Esophagus (tissue), 2 donors: ENCODE measurements around the gene SRP14. TPM values are rescaled to one million over a fixed set of nuclear protein-coding genes. Genes with fewer than 3 reads are reported as not detected.

Experiments
- H3K27ac ChIP-seq, 2 donors: one replicate each; pipeline ENCODE4 v1.5.1; 2013; ENCODE audit warnings: low read depth in 2 of 2, mild to moderate bottlenecking in 2 of 2, inconsistent platforms in 1 of 2, low read length in 1 of 2, moderate library complexity in 1 of 2
- H3K27me3 ChIP-seq, 2 donors: one replicate each; pipeline ENCODE4 v1.6.1; 2013; ENCODE audit warnings: low read length in 2 of 2, control low read depth in 1 of 2, mild to moderate bottlenecking in 1 of 2; ENCODE audit not compliant: insufficient read depth in 2 of 2, control insufficient read depth in 1 of 2
- H3K36me3 ChIP-seq, 2 donors: one replicate each; pipeline ENCODE4 v1.6.1; 2013; ENCODE audit warnings: low read length in 1 of 2; ENCODE audit not compliant: control insufficient read depth in 2 of 2, insufficient read depth in 2 of 2
- H3K4me1 ChIP-seq, 2 donors: one replicate each; pipeline ENCODE4 v1.6.1; 2013; ENCODE audit warnings: low read length in 1 of 2; ENCODE audit not compliant: control insufficient read depth in 2 of 2, insufficient read depth in 2 of 2
- H3K4me3 ChIP-seq, 2 donors: one replicate each; pipeline ENCODE4 v1.5.1; 2013; ENCODE audit warnings: low read length in 2 of 2, mild to moderate bottlenecking in 2 of 2, low read depth in 1 of 2, moderate library complexity in 1 of 2
- H3K9me3 ChIP-seq, 2 donors: one replicate each; pipeline ENCODE4 v1.6.1; 2013; ENCODE audit warnings: mild to moderate bottlenecking in 2 of 2, low read depth in 1 of 2, low read length in 1 of 2, moderate library complexity in 1 of 2; ENCODE audit not compliant: control insufficient read depth in 2 of 2, insufficient read depth in 1 of 2
- WGBS, 2 donors: extraction: QIAGEN DNeasy Blood & Tissue Kit; methylation state at CpG; one replicate each; pipeline ENCODE4 v1.1.7; 2013; 5-methylcytosine and 5-hydroxymethylcytosine counted together
- polyA plus RNA-seq, 2 donors: library from polyadenylated mRNA; stranded (reverse); fragments of 200-250 nt; gene quantifications; one replicate each; pipeline ENCODE4 v1.2.3, GENCODE V29; 2013
- donor health status: healthy with polysubstance abuse.
- donor health status: Bipolar disorder and iron deficiency.

SRP14 gene
- polyA plus RNA-seq, 2 donors = 257 to 441 TPM

DNA sequence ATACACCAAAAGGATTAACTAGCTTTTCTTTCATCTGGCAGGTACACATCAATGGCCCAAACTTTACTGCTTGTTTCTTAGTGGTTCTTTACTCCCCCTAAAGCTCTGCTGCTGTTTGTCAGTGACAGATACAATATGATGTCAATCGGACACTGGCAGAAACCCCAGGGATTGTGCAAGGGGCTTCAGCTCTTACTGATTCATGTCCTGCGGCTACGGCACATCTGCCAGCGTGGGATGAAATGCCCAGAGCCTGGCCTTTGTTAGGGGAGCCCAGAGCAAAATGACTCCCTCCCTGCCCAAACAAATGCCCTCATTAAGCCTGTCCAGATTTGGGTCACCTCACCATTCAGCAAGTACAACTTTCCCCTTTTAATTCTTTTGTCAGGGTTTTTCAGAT, 28.3 kb downstream of the SRP14 start:
- Histone ChIP-seq H3K4me3 (no peak overlapping the region), H3K27me3 (no peaks in the 10 kb centered on the region), H3K9me3 (peaks cover 0 to 7% of the 10 kb centered on the region in 2 donors), H3K4me1 (no peaks in the 10 kb centered on the region), H3K27ac (no peak overlapping the region), H3K36me3 (peaks cover 10 to 18% of the 10 kb centered on the region in 2 donors)
- WGBS, 2 donors = 87 to 91% methylated on average over 4 of the region's 4 CpGs

DNA sequence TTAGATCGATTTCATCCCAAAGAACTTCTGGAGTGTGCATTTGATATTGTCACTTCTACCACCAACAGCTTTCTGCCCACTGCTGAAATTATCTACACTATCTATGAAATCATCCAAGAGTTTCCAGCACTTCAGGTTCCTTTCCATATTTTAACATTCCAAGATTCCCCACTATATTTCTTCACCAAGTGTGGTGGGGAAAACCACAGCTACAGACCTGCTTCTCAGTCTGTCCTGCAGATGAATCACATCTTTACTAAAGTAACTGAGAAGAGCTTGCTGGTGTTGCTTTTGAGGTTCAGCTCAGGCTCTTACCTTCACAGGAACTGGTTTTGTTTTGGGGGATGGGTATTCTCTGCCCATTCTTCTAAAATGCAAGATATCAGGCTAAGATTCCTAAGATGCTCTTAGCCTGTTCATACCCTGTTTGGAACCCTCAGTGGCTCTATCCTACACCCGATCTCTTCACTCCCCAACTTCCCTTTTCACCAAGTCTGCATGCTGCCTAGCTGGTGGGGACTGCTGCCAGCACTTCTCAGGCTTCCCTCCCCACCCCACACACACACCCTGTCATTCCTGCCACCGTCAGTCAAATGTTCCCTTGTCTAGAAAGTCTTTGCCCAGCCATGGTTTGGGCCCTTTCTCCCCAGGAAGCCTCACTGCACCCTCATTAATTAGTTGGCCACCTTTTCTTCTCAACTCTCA, 30.8 kb downstream of the SRP14 start:
- 82 to 91% methylated on average over 3 of the region's 3 CpGs for WGBS, 2 donors
- Histone ChIP-seq H3K27me3 (no peaks in the 10 kb centered on the region), H3K4me1 (no peaks in the 10 kb centered on the region), H3K4me3 (no peak overlapping the region), H3K9me3 (no peaks in the 10 kb centered on the region), H3K36me3 (peaks cover 12 to 20% of the 10 kb centered on the region in 2 donors), H3K27ac (no peak overlapping the region)

DNA sequence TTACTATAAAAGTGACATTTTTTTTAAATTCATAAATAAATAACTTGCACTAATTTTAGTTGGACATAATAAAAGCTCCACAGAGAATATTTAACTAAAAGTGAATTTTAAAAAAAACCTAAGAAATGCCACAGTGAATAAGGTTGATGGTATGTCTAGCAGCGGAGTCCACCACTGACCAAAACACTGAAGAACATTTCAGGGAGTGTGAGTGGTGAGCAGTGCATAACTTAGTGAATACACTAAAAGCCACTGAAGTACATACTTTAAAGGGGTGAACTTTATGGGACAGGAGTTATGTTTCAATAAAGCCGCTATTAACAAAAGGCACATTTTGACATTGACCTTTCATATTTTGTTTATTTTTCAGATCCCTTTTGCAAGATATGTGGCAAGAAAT, 32.3 kb downstream of the SRP14 start:
- H3K36me3 ChIP-seq = peaks cover 12 to 25% of the 10 kb centered on the region in 2 donors
- H3K4me1 ChIP-seq = no peaks in the 10 kb centered on the region
- no peaks in the 10 kb centered on the region for H3K27me3 ChIP-seq
- WGBS, 2 donors = 94 to 95% methylated on average over 2 of the region's 2 CpGs
- H3K27ac ChIP-seq = no peak overlapping the region
- no peak overlapping the region for H3K4me3 ChIP-seq
- no peaks in the 10 kb centered on the region for H3K9me3 ChIP-seq

DNA sequence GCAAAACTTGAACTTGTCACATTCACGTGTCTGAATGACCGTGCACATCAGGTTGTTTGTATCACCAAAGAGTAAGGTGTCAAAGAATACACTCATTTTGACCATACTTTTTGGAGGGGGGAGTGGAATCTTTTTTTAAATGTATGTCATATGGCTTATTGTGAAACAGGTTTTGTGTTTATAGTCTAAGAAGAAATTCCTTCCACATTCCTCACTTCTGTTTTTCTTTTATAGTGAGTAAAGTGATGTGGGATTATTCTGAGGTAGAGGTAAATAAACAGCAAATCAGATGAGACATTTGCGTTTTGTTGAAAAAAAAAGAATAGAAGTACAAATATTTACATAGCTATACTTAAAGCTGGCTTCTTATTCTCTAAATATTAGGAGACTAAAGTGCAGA, 33.0 kb downstream of the SRP14 start:
- Histone ChIP-seq H3K4me1 (no peaks in the 10 kb centered on the region), H3K4me3 (no peak overlapping the region), H3K9me3 (no peaks in the 10 kb centered on the region), H3K36me3 (peaks cover 12 to 27% of the 10 kb centered on the region in 2 donors), H3K27ac (no peak overlapping the region), H3K27me3 (no peaks in the 10 kb centered on the region)
- 77 to 84% methylated on average over 3 of the region's 3 CpGs for WGBS, 2 donors

DNA sequence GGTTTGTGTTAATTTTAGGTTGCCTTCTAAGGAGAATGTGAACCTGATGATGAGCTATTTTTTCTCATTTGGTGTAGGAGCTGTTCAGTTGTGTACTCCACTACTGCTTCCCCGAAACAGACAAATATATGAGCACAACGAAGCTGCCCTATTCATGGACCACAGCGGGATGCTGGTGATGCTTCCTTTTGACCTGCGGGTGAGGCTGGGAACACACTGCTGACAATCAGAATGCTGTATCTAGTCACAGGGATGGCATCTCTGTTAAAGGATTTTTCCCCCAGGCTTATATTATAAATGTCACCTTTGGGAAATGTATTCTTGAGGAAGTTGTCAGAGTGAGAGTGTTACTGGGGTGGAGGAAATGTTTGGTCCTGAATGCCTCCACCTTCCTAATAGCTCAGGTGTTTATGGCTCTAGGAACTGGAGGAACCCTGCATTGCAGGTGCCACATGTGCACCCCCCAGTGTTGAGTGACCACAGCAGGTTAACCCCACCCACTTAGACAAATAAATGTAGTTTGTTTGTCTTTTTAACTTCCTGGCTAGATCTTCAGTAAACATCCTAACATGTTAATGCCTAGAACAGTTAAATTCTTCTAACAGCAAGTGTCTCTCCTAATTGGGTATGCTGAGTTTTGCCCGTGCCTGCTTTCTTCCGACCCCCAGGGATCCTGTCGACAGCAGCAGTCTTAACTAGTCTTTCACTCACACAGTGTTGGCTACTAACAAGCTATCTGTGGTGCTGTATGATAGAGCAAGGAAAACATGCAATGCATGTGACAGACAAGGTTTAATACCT, 35.7 kb downstream of the SRP14 start:
- Histone ChIP-seq H3K9me3 (no peaks in the 10 kb centered on the region), H3K27ac (no peak overlapping the region), H3K27me3 (no peaks in the 10 kb centered on the region), H3K4me1 (no peaks in the 10 kb centered on the region), H3K4me3 (no peak overlapping the region), H3K36me3 (peaks cover 10 to 21% of the 10 kb centered on the region in 2 donors)
- WGBS, 2 donors = 75 to 76% methylated on average over 7 of the region's 7 CpGs

DNA sequence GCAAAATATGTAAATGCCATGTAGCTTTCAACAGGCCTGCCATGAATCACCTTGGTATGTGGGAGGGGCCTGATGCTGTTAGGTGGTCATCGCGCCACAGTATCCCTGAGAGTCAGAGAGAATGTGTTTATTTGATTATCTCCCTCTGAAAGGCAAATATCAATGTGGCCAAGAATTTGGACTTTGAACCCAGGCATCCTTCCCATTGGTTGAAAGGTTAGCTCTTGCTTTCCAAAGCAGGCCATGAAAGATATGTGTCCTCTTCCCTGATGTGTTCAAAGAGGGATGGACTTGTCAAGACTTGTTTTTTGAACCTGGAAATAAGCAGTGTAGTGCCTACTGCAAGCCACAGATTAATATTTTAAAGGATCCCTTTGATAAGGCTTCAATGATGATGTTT, 36.7 kb downstream of the SRP14 start:
- Histone ChIP-seq H3K27me3 (no peaks in the 10 kb centered on the region), H3K4me3 (no peak overlapping the region), H3K36me3 (peaks cover 7 to 17% of the 10 kb centered on the region in 2 donors), H3K4me1 (no peaks in the 10 kb centered on the region), H3K9me3 (no peaks in the 10 kb centered on the region), H3K27ac (no peak overlapping the region)
- 76 to 92% methylated on average over 2 of the region's 2 CpGs for WGBS, 2 donors

DNA sequence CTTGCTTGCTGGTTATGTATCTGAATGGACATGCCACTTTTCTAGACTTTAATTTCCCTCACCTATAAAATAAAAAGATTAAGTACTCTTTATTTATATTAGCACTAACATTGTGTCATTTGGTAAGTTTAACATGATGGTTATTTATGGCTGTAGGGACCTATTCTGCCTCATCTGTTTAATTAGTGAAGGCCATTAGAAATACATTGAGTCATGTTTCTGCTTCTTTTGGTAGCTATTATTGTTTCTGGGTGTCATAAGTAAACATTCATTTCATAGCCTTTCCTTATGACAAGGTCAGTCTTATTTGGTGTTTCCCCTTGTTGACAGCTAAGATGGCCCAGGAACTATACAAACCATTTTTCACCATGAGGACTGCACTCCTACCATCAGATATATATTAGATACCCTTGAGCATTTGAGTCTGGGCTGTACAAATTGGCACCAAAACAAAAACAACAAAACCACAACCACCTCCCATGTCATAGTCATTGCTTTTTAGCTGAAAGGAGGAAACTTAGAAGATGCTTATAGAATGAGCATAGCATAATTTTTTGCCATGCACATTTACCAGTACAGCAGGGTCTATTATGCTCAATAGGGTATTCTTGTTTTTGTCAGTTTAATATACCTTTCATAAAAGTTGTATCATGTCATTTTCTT, 39.3 kb downstream of the SRP14 start:
- H3K27ac ChIP-seq = no peak overlapping the region
- H3K4me3 ChIP-seq = no peak overlapping the region
- peaks cover 0 to 15% of the 10 kb centered on the region in 2 donors for H3K36me3 ChIP-seq
- H3K4me1 ChIP-seq = no peaks in the 10 kb centered on the region
- H3K9me3 ChIP-seq = no peaks in the 10 kb centered on the region
- H3K27me3 ChIP-seq = no peaks in the 10 kb centered on the region

DNA sequence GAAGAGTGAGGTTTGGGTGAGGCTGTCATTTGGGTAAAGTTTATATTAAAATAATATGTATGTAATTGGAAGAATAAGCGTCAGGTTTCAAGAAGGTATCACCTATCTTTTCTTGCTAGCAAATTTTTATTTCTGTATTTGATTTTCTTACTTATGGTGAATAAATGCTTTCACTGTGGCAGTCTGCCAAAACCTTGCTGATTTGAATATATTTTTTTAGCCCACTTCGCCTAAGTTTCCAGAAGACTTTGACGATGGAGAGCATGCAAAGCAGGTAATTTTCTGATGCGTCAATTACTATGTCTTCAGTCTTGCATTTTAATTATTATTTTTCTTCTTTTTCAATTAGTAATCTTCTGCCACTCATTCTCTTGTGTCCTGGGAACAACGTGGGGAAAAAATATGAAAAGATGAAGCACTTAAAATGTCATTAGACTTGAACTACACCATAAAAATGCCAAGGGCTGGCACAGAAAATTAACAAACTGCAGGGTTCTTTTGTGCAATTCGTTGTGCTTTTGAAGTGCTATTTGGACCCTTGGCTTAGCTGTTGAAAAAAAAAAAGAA, 40.4 kb downstream of the SRP14 start:
- Histone ChIP-seq H3K27me3 (no peaks in the 10 kb centered on the region), H3K4me3 (no peak overlapping the region), H3K36me3 (peaks cover 0 to 20% of the 10 kb centered on the region in 2 donors), H3K27ac (no peak overlapping the region), H3K4me1 (no peaks in the 10 kb centered on the region), H3K9me3 (no peaks in the 10 kb centered on the region)
- WGBS, 2 donors = 74 to 83% methylated on average over 6 of the region's 6 CpGs

DNA sequence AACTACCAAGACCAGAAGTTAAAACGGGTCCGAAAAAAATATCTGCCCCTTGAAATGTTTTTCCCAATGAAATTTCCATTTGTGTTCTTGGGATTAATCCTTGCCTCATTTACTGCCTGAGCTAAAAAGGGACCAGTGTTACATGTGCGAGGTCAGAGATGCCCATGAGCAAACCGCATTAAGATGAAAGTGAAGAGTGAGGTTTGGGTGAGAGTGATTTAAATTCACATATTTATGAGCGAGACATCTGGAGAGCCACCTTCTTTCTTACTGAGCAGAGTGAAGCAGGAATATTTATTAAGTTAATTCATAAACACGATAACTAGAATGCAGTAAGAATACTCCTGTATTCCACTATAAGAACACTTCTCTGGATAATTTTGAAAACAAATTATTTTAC, 41.3 kb downstream of the SRP14 start:
- H3K9me3 ChIP-seq = no peaks in the 10 kb centered on the region
- WGBS, 2 donors = 94 to 96% methylated on average over 6 of the region's 6 CpGs
- H3K4me1 ChIP-seq = no peaks in the 10 kb centered on the region
- peaks cover 3 to 20% of the 10 kb centered on the region in 2 donors for H3K36me3 ChIP-seq
- no peaks in the 10 kb centered on the region for H3K27me3 ChIP-seq
- H3K27ac ChIP-seq = no peak overlapping the region
- H3K4me3 ChIP-seq = no peak overlapping the region
